ENCODE measurements around the gene PSPH.
A peak's percentile ranks its signal among the peaks of the same experiment; 100 is the strongest.

PSPH gene

DNA sequence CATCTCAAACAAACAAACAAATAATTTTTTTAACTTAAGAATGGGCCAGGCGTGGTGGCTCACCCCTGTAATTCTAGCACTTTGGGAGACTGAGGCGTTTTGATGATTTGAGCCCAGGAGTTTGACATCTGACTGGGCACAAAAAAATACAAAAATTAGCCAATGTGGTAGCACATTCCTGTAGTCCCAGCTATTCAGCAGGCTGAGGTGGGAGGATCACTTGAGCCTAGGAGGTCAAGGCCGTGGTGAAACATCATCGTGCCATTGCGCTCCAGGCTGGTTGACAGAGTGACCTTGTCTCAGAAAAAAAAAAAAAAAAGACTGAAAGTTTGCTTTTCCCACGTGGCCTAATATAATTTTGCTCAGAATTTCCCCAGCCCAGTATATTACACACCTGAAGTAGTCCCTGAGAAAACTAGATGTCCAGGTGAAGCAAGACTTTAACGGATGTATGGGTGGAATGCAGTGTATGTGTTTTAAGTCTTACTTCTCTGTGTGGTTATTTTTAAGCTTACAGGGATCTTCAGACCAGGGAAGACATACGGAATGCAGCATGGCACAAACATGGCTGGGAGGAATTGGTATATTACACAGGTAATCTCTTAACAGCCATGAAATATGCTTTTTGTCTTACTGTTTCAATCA, 54.3 kb downstream of the PSPH start:
- DNase-seq (ENCODE audit: low spot score): no peak

DNA sequence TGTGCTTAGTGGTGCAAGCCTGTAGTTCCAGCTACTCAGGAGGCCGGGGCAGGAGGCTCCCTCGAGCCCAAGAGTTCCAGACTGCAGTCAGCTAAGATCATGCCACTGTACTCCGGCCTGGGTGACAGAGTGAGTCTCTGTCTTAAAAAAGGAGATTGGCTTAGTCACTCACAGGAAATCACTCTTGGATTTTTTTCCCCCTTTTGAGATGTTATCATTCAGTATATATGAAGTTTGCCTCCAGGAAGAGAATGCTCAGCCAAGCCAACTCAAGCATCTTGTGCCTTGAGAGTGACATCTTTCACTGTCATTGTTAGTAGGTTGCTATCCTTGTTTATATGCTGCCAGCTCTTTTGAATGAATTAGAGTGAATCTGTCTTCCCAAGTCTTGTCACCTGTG, 58.9 kb downstream of the PSPH start:
- no peak for DNase-seq (ENCODE audit: low spot score)

DNA sequence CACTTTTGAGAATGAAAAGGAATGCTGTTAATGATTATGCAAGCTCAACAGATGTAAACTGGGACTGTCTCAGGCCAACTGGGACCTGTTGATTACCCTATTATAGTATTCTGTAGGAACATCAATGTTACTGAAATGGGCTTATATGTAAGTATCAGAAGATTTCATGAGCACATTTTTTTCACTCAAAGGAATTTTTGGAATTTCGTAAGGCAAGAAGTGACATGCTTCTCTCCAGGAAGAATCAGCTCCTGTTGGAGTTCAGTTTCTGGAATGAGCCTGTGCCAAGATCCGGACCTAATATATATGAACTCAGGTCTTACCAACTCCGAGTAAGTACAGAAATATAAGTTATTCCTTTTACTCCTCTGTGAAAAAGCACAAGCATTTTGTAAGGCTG, 67.7 kb downstream of the PSPH start:
- no peak for DNase-seq (ENCODE audit: low spot score)

DNA sequence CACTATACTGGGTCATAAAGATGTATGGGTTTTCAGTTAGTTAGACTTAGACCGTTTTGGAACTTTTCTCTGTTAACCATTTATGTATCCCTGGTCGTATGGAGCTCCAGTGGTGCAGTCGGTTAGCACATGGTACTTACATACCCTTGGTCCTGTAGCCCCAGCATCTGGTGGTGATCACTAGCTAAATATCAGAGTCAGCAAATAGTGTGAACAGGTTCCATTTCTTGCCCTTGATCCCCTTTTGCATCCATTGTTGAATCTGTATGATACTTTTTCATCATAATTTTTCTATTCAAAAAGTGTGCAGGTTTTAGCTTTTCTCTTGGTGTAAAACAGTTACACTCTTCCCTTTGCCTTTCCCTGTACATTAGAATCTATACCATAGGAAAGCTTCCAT, 71.0 kb downstream of the PSPH start:
- no peak for DNase-seq (ENCODE audit: low spot score)

GRCh38 chr7:55977831-55978230, 73.4 kb downstream of the PSPH start:
- DNase-seq (ENCODE audit: low spot score): no peak

- DNase-seq (ENCODE audit: low spot score): no peak
Observed at GRCh38 chr7:55975988-55976633, 75.1 kb downstream of the PSPH start.

- no peak for DNase-seq (ENCODE audit: low spot score)
Observed at GRCh38 chr7:55973747-55974250, 77.4 kb downstream of the PSPH start.

GRCh38 chr7:55970978-55971377, 80.3 kb downstream of the PSPH start:
- no peak for DNase-seq (ENCODE audit: low spot score)

GRCh38 chr7:55970561-55970960, 80.7 kb downstream of the PSPH start:
- no peak for DNase-seq (ENCODE audit: low spot score)

- DNase-seq (ENCODE audit: low spot score): no peak
Observed at GRCh38 chr7:55969391-55969790, 81.9 kb downstream of the PSPH start.

GRCh38 chr7:55966851-55967250, 84.4 kb downstream of the PSPH start:
- no peak for DNase-seq (ENCODE audit: low spot score)

- peak; percentile 31 for DNase-seq (ENCODE audit: low spot score)
Observed at GRCh38 chr7:55965805-55966421, 85.3 kb downstream of the PSPH start.

GRCh38 chr7:55965100-55965470, 86.2 kb downstream of the PSPH start:
- no peak for DNase-seq (ENCODE audit: low spot score)

DNA sequence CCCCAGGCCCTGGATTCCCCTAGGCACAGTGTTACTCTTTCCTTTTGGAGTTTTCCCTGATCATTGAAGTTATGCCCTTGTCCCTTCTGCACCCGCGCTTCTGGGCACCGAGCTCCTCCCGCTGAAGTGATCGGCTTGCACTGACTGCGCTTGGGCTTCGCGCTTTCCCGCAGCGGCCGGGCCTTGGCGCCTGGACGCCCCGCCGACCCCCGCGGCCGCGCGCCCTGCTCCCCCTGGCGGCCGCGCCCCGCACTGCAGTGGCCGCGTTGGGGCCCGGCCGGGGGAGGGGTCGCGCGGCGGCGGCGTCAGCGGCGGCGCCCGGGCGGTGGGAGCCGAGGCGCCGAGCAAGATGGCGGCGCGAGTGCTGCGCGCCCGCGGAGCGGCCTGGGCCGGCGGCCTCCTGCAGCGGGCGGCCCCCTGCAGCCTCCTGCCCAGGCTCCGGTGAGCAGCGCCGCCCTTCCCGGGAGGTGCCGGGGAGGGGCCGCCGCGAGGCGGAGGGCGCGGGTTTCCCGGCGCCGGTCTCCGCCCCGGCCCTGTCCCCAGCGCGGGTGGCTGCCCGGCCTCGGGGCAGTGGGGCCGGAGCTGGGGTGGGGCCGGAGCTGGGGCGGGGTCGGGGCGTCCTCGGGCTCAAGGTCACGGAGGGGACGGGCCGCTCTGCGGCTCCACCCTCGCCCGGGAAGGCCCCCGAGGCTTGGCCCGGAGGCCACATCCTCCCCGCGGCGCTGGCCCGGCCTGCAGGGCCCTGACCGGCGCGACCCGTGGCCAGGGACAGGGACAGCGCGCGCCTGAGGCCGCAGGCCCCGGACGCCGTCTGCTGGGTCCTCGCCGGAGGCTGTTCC, 86.8 kb downstream of the PSPH start, which contains the start of gene NIPSNAP2:
Gene NIPSNAP2 (plus strand): TSS at position 325 of the 839 bp plus-strand sequence. CDS start 25 bp downstream, at position 350.
- peak; percentile 77 for DNase-seq (ENCODE audit: low spot score)

DNA sequence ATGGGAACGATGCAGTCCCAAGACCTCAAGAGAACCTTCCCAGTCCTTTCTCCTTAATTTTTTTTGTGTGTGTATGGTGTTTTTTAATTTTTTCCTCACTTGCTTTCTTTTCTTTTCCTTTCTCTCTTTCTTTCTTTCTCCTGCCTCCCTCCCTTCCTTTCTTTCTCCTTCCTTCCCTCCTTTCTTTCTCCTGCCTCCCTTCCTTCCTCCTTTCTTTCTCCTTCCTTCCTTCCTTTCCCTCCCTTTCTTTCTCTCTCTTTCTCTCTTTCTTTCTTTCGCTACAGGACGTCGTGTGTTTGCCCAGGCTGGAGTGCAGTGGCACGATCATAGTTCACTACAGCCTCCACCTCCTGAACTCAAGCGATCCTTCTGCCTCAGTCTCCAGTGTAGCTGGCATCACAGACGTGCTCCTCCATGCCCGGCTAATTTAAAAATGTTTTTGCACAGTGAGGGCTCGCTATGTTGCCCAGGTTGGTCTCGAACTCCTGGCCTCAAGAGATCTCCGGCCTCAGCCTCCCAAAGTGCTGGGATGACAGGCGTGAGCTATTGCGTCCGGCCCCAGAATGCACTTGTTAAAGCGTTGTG, 87.6 kb downstream of the PSPH start:
- DNase-seq (ENCODE audit: low spot score): no peak

DNA sequence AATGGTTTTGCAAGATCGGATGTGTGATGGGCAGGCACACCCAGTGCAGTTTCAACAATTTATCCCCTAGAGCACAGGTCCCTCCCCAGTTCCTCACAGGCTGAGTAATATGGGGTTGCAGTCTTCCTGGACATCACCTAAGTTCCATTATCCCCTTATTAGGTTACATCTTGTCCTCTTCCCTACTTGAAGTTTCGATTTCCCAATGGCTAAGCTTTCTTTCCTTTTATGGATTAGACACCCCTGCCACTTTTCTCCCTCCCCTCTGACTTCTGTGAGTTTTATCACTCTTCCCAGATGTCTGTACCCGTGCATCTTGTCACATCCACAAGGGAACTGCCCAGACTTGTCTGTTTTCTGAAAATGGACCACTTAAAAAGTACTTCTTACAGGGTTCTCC, 89.2 kb downstream of the PSPH start:
- DNase-seq (ENCODE audit: low spot score): no peak
